ENCODE data around the gene ATP5PO.

Gene ATP5PO

GRCh38 chr21:33899199-33899598, 16.4 kb downstream of the ATP5PO start:
- DNase-seq (ENCODE audit: low read depth in 2 of 2), result no peak

- no peak for DNase-seq (ENCODE audit: low read depth in 2 of 2)
Measured at GRCh38 chr21:33898586-33898985, 17.0 kb downstream of the ATP5PO start.

GRCh38 chr21:33897739-33898138, 17.9 kb downstream of the ATP5PO start:
- DNase-seq (ENCODE audit: low read depth in 2 of 2), result no peak

- no peak for DNase-seq (ENCODE audit: low read depth in 2 of 2)
Measured at GRCh38 chr21:33897098-33897497, 18.5 kb downstream of the ATP5PO start.

- no peak for DNase-seq (ENCODE audit: low read depth in 2 of 2)
Measured at GRCh38 chr21:33896691-33897090, 18.9 kb downstream of the ATP5PO start.

- no peak for DNase-seq (ENCODE audit: low read depth in 2 of 2)
Measured at GRCh38 chr21:33895356-33895755, 20.2 kb downstream of the ATP5PO start.

GRCh38 chr21:33894736-33895288, 20.8 kb downstream of the ATP5PO start:
- peak; percentile 17 to 40 for DNase-seq (ENCODE audit: low read depth in 2 of 2)

- no peak for DNase-seq (ENCODE audit: low read depth in 2 of 2)
Measured at GRCh38 chr21:33893917-33894316, 21.7 kb downstream of the ATP5PO start.

GRCh38 chr21:33892853-33893252, 22.8 kb downstream of the ATP5PO start:
- no peak for DNase-seq (ENCODE audit: low read depth in 2 of 2)

GRCh38 chr21:33890187-33890586, 25.4 kb downstream of the ATP5PO start:
- no peak for DNase-seq (ENCODE audit: low read depth in 2 of 2)

- DNase-seq (ENCODE audit: low read depth in 2 of 2), result no peak
Measured at GRCh38 chr21:33886321-33886720, 29.3 kb downstream of the ATP5PO start.

- DNase-seq (ENCODE audit: low read depth in 2 of 2), result no peak
Measured at GRCh38 chr21:33885172-33885514, 30.5 kb downstream of the ATP5PO start.

- DNase-seq (ENCODE audit: low read depth in 2 of 2), result no peak
Measured at GRCh38 chr21:33884376-33885171, 31.0 kb downstream of the ATP5PO start.

- DNase-seq (ENCODE audit: low read depth in 2 of 2), result no peak
Measured at GRCh38 chr21:33883118-33883517, 32.5 kb downstream of the ATP5PO start.

GRCh38 chr21:33881689-33882440, 33.7 kb downstream of the ATP5PO start:
- DNase-seq (ENCODE audit: low read depth in 2 of 2), result no peak

- no peak for DNase-seq (ENCODE audit: low read depth in 2 of 2)
Measured at GRCh38 chr21:33880626-33881025, 35.0 kb downstream of the ATP5PO start.

- no peak for DNase-seq (ENCODE audit: low read depth in 2 of 2)
Measured at GRCh38 chr21:33878824-33879223, 36.8 kb downstream of the ATP5PO start.

GRCh38 chr21:33875026-33875695, 40.4 kb downstream of the ATP5PO start:
- no peak for DNase-seq (ENCODE audit: low read depth in 2 of 2)

GRCh38 chr21:33874161-33874560, 41.4 kb downstream of the ATP5PO start:
- DNase-seq (ENCODE audit: low read depth in 2 of 2), result no peak

GRCh38 chr21:33872881-33873515, 42.6 kb downstream of the ATP5PO start:
- DNase-seq (ENCODE audit: low read depth in 2 of 2), result no peak

GRCh38 chr21:33871171-33871570, 44.4 kb downstream of the ATP5PO start:
- DNase-seq (ENCODE audit: low read depth in 2 of 2), result no peak

GRCh38 chr21:33870768-33871167, 44.8 kb downstream of the ATP5PO start:
- no peak for DNase-seq (ENCODE audit: low read depth in 2 of 2)

All from stimulated activated CD8-positive, alpha-beta memory T cell treated with anti-CD3 and anti-CD28 coated beads, Interleukin-2, amount 100 ng/mL, for 1 hour (primary cell).